ENCODE results near the gene LRRTM2.

GRCh38 chr5:138829341-138829740 is 45.8 kb downstream of the LRRTM2 start:
- TF ChIP-seq CTCF (IDR thresholded peaks at IDR 0.05): no peak
- TF ChIP-seq POLR2A (IDR thresholded peaks at IDR 0.05; ENCODE audit: low read depth): no peak
- TF ChIP-seq EP300 (IDR thresholded peaks at IDR 0.05): no peak

All from esophagus muscularis mucosa (tissue), 4 donors.